Neural progenitor cell (in vitro differentiated cells): Measurements from ENCODE around the gene MT1M.

Source experiments
- CTCF ChIP-seq: fragments of 200-600 bp; sonication (generic); IDR thresholded peaks from 2 replicates; pipeline ENCODE4 v1.5.1; 2017; ENCODE audit warnings: antibody characterized with exemption, mild to moderate bottlenecking
- EZH2 ChIP-seq: fragments of 200-600 bp; sonication (generic); IDR thresholded peaks from 2 replicates; pipeline ENCODE4 v1.6.1; 2017; ENCODE audit warnings: antibody characterized with exemption, mild to moderate bottlenecking, moderate library complexity

GRCh38 chr16:56584276-56584675 lies 48.2 kb upstream of the MT1M start:
- TF ChIP-seq CTCF (no peak), EZH2 (no peak)
